ENCODE measurements around the gene ATP5F1E. TPM values are rescaled to one million over a fixed set of nuclear protein-coding genes. Genes with fewer than 3 reads are reported as not detected.

Gene ATP5F1E
- total RNA-seq, 2 experiments from 2014 or later, result 51.1 to 53.1 TPM

DNA sequence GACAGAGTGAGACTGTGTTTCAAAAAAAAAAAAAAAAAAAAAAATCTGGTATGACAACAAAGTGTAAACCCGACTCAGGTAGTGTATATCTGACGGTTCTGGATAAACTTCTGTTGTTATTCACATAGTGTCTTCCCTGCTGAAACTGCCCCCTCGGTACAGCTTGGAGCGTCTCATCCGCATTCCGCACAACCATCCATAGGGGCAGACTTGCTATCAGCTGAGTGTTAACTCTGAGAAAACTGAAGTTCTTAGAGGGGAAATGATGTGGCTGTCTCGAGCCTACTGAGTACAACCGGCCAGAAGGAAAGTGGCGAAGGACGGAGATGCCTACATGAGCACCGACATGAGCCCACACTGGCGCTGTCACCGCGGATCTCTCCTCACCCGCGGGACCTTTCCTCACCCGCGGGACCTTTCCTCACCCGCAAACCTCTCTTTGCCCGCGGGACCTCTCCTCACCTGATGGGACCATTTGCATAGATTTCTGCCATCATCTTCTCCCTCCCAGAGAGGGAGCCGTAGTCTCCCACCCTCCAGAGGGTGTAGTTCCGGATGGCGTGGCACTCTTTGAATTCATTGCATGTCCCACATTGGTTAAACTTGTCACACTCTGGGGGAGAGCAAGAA lies 34.9 kb downstream of the ATP5F1E start:
- Mint-ChIP-seq H3K36me3 (ENCODE audit: low read depth) (peaks cover 61% of the 10 kb centered on the region), H3K9me3 (no peaks in the 10 kb centered on the region), H3K4me1 (ENCODE audit: low read depth) (peaks cover 7% of the 10 kb centered on the region), H3K4me3 (no peak overlapping the region), H3K27me3 (no peaks in the 10 kb centered on the region), H3K27ac (no peak overlapping the region)
- Histone ChIP-seq H3K4me3 (ENCODE audit: low read length) (no peak overlapping the region), H3K36me3 (ENCODE audit: insufficient read depth, low read length) (peaks cover 47% of the 10 kb centered on the region), H3K9me3 (ENCODE audit: control insufficient read depth in 1 of 2, insufficient read depth in 1 of 2, low read length in 2 of 2) (no peaks in the 10 kb centered on the region), H3K4me1 (ENCODE audit: insufficient read depth, low read length) (no peaks in the 10 kb centered on the region), H3K27me3 (ENCODE audit: control insufficient read depth in 1 of 2, insufficient read depth in 2 of 2, low read length in 2 of 2) (no peaks in the 10 kb centered on the region), H3K27ac (ENCODE audit: low read depth in 1 of 2, low read length in 2 of 2) (no peak overlapping the region)
- intact Hi-C loops (cut with DNase I, micrococcal nuclease), result no loop called here
- POLR2A ChIA-PET, result interaction anchor here (1.4 to 1.5 kb wide), 2 partner anchors 8 to 124 kb away, joined by 3 to 4 read pairs; no protein-coding TSS in a partner anchor
- ATAC-seq (ENCODE audit: poor library complexity) (no peak), DNase-seq (no peak)
- CTCF ChIA-PET, result no interaction called here
- no peak for TF ChIP-seq CTCF (IDR thresholded peaks at IDR 0.05)

DNA sequence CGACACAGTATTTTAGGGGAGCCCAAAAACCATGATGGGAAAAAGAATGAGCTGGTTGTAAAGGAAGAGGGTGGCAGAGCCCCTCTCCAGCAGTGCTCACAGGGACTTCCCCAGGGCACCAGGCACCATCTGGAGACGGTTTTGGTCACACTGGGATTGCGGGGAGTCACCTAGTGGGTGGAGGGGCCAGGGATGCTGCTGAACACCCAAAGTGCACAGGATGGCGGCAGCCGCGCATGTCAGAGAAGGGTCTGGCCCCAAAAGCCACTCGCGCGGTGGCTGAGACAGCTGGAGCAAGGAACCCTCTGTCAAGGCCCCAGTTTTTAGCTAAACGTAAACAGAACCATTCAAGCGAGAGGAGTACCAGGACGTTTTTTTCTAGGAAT lies 35.9 kb downstream of the ATP5F1E start:
- intact Hi-C loops (cut with DNase I, micrococcal nuclease), result no loop called here
- ChIA-PET CTCF (no interaction called here), POLR2A (interaction anchor here (1.4 kb wide), 1 partner anchor 9 kb away, joined by 4 read pairs; no protein-coding TSS in a partner anchor)
- peaks cover 67% of the 10 kb centered on the region for H3K36me3 Mint-ChIP-seq (ENCODE audit: low read depth)
- H3K27ac Mint-ChIP-seq, result peak overlapping the region; percentile 47
- Histone ChIP-seq H3K9me3 (ENCODE audit: control insufficient read depth in 1 of 2, insufficient read depth in 1 of 2, low read length in 2 of 2) (no peaks in the 10 kb centered on the region), H3K36me3 (ENCODE audit: insufficient read depth, low read length) (peaks cover 57% of the 10 kb centered on the region), H3K4me1 (ENCODE audit: insufficient read depth, low read length) (no peaks in the 10 kb centered on the region), H3K27me3 (ENCODE audit: control insufficient read depth in 1 of 2, insufficient read depth in 2 of 2, low read length in 2 of 2) (no peaks in the 10 kb centered on the region), H3K4me3 (ENCODE audit: low read length) (no peak overlapping the region), H3K27ac (ENCODE audit: low read depth in 1 of 2, low read length in 2 of 2) (no peak overlapping the region)
- no peak for ATAC-seq (ENCODE audit: poor library complexity)
- peaks cover 7% of the 10 kb centered on the region for H3K4me1 Mint-ChIP-seq (ENCODE audit: low read depth)
- no peak for DNase-seq
- no peak for TF ChIP-seq CTCF (IDR thresholded peaks at IDR 0.05)
- H3K4me3 Mint-ChIP-seq, result no peak overlapping the region
- no peaks in the 10 kb centered on the region for H3K27me3 Mint-ChIP-seq
- H3K9me3 Mint-ChIP-seq, result no peaks in the 10 kb centered on the region

DNA sequence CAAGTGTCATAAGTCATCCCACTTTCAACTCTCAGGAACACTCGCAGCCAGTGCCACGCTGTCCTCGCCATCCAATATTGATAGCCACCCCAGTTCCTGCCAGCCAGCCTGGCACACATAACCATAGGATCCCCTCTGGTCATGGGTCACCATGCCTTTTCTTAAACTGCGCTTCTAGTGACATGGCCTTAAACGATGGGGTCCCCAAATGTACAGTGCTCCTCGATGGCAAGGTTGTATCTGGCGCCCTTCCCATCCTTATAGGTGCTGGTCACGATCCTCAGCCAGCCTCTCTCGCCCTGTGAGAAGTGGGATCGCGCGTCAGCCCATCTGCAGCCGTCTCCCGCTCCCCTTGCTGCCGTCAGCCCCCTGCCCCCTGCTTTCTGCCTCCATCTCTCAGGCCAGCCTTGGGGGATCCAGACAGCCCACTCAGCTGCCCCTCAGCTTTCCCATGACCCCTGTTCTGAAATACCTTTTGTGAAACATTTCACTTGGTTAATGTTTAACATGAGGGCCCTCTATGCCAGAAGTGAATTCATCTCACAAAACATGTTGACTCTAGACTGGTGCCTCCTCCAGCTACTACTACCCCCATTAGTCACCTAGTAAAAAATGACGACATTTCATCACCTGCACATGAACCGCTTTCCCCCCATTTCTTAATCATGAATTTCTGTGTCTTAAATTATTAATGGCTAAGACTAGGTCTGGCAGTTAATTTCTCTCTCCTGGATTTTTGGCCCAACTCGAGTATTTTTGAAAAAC lies 36.5 kb downstream of the ATP5F1E start:
- Histone ChIP-seq H3K4me1 (ENCODE audit: insufficient read depth, low read length) (no peaks in the 10 kb centered on the region), H3K9me3 (ENCODE audit: control insufficient read depth in 1 of 2, insufficient read depth in 1 of 2, low read length in 2 of 2) (no peaks in the 10 kb centered on the region), H3K27me3 (ENCODE audit: control insufficient read depth in 1 of 2, insufficient read depth in 2 of 2, low read length in 2 of 2) (no peaks in the 10 kb centered on the region), H3K27ac (ENCODE audit: low read depth in 1 of 2, low read length in 2 of 2) (no peak overlapping the region), H3K4me3 (ENCODE audit: low read length) (no peak overlapping the region), H3K36me3 (ENCODE audit: insufficient read depth, low read length) (peaks cover 63% of the 10 kb centered on the region)
- Mint-ChIP-seq H3K27me3 (no peaks in the 10 kb centered on the region), H3K4me3 (no peak overlapping the region), H3K4me1 (ENCODE audit: low read depth) (peaks cover 7% of the 10 kb centered on the region), H3K27ac (peak overlapping the region; percentile 47), H3K9me3 (no peaks in the 10 kb centered on the region), H3K36me3 (ENCODE audit: low read depth) (peaks cover 73% of the 10 kb centered on the region)
- CTCF ChIA-PET, result no interaction called here
- no peak for DNase-seq
- intact Hi-C loops (cut with DNase I, micrococcal nuclease), result no loop called here
- POLR2A ChIA-PET, result interaction anchor here (1.4 kb wide), 1 partner anchor 10 kb away, joined by 4 read pairs; no protein-coding TSS in a partner anchor
- TF ChIP-seq CTCF (IDR thresholded peaks at IDR 0.05), result no peak
- ATAC-seq (ENCODE audit: poor library complexity), result no peak

Measured in CD4-positive, alpha-beta T cell (primary cell).